OCI-LY7 (cell line): Measurements from ENCODE around the gene ACTN1. TPM values are rescaled to one million over a fixed set of nuclear protein-coding genes. Genes with fewer than 3 reads are reported as not detected.

ENCODE experiments used
- BruUV-seq: library from RNA; stranded (reverse); fragments of 400-500 nt; replicated peaks from 2 replicates; lab custom pipeline; 2021; lab: Mats Ljungman, UMichigan
- CTCF ChIA-PET: fragments of 300-600 bp; sonication (Branson Sonifier 250); formaldehyde crosslinking; loops from one replicate; lab custom pipeline; 2022; ENCODE audit warnings: antibody characterized with exemption; ENCODE audit not compliant: unreplicated experiment; lab: Charles Lee
- POLR2A ChIA-PET: fragments of 300-600 bp; sonication (Branson Sonifier 250); formaldehyde crosslinking; loops from one replicate; lab custom pipeline; 2022; ENCODE audit warnings: antibody characterized with exemption; lab: Charles Lee
- DNase-seq: peaks from one replicate; pipeline ENCODE4 v3.0.0-alpha.2; 2015; ENCODE audit warnings: low spot score
- H2AFZ ChIP-seq: fragments of 200-600 bp; sonication (generic), shearing (Covaris generic); 2 replicates; pipeline ENCODE4 v1.6.1; 2014; ENCODE audit warnings: mild to moderate bottlenecking, antibody characterized with exemption, low read length, moderate library complexity
- H3K27ac ChIP-seq: fragments of 200-600 bp; sonication (generic); 2 replicates; pipeline ENCODE4 v1.5.1; 2014; ENCODE audit warnings: mixed run types, low read depth, mild to moderate bottlenecking, moderate library complexity, low read length, inconsistent platforms; ENCODE audit not compliant: poor library complexity, severe bottlenecking
- H3K36me3 ChIP-seq: fragments of 200-600 bp; sonication (generic); 2 replicates; pipeline ENCODE4 v1.6.1; 2014; ENCODE audit warnings: mild to moderate bottlenecking, antibody characterized with exemption, low read length, moderate library complexity, mixed read lengths; ENCODE audit not compliant: insufficient read depth
- H3K4me1 ChIP-seq: fragments of 200-600 bp; sonication (generic); 2 replicates; pipeline ENCODE4 v1.5.1; 2014; ENCODE audit warnings: mild to moderate bottlenecking, low read length; ENCODE audit not compliant: insufficient read depth, poor library complexity, severe bottlenecking
- H3K4me2 ChIP-seq: fragments of 200-600 bp; sonication (generic); 2 replicates; pipeline ENCODE4 v1.6.1; 2014; ENCODE audit warnings: mild to moderate bottlenecking, low read length
- H3K4me3 ChIP-seq: fragments of 200-600 bp; sonication (generic); 2 replicates; pipeline ENCODE4 v1.5.1; 2014; ENCODE audit warnings: mild to moderate bottlenecking, low read depth, low read length; ENCODE audit not compliant: poor library complexity, severe bottlenecking
- H3K79me2 ChIP-seq: fragments of 200-600 bp; sonication (generic); 2 replicates; pipeline ENCODE4 v1.6.1; 2016; ENCODE audit warnings: low read depth, mild to moderate bottlenecking, low read length, moderate library complexity, mixed read lengths; ENCODE audit not compliant: insufficient read depth
- H3K9me2 ChIP-seq: fragments of 200-600 bp; sonication (generic); 2 replicates; pipeline ENCODE4 v1.6.1; 2016; ENCODE audit warnings: mild to moderate bottlenecking, low read length, mixed read lengths; ENCODE audit not compliant: insufficient read depth
- H3K9me3 ChIP-seq: fragments of 200-600 bp; sonication (generic); 2 replicates; pipeline ENCODE4 v1.6.1; 2014; ENCODE audit warnings: mild to moderate bottlenecking, mixed run types, low read length, mixed read lengths
- H4K20me1 ChIP-seq: fragments of 200-600 bp; sonication (generic); 2 replicates; pipeline ENCODE4 v1.6.1; 2014; ENCODE audit warnings: mild to moderate bottlenecking, antibody characterized with exemption, low read length, moderate library complexity, mixed read lengths; ENCODE audit not compliant: insufficient read depth
- EZH2phosphoT487 ChIP-seq: fragments of 200-600 bp; sonication (generic); IDR thresholded peaks from 2 replicates; pipeline ENCODE4 v1.6.1; 2018; ENCODE audit warnings: low read depth, borderline replicate concordance, mild to moderate bottlenecking, mixed run types, antibody characterized with exemption, low read length, moderate library complexity, mixed read lengths
- intact Hi-C: fragments of 100-400 bp; cut with micrococcal nuclease; formaldehyde crosslinking; loops from one replicate; pipeline ENCODE4 v1.10.0; 2022; ENCODE audit not compliant: unreplicated experiment
- total RNA-seq, 2 experiments: library from RNA; depleted of rRNA in 1 of 2; stranded (reverse); fragments of >200 nt in 1 of 2; shearing (Covaris generic) in 1 of 2; gene quantifications; 2 replicates each; pipeline ENCODE4 v1.2.3, GENCODE V29; 2014 to 2022
- TF ChIP-seq, protein P1 (sequence below): fragments of 200-600 bp; sonication (generic); conservative IDR thresholded peaks from 2 replicates; pipeline ENCODE4 v1.5.1; 2014; ENCODE audit warnings: mild to moderate bottlenecking, antibody characterized with exemption, low read length, moderate library complexity, mixed read lengths

ACTN1 gene
- total RNA-seq, 2 experiments from 2014 or later = 0.51 to 1.8 TPM

DNA sequence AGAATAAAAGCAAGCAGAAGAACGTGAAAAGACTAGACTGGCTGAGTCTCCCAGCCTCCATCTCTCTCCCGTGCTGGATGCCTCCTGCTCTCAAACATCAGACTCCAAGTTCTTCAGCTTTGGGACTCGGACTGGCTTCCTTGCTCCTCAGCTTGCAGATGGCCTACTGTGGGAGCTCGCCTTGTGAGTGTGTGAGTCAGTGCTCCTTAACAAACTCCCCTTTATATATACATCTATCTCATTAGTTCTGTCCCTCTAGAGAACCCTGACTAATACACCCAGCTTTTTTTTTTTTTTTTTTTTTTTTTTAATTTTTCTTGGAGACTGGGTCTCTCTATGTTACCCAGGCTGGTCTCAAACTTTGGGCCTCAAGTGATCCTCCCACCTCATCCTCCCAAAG is 46.9 kb downstream of the ACTN1 start:
- Histone ChIP-seq H4K20me1 (no peaks in the 10 kb centered on the region), H3K9me2 (no peaks in the 10 kb centered on the region), H3K4me2 (no peak overlapping the region), H3K4me3 (no peak overlapping the region), H3K36me3 (no peaks in the 10 kb centered on the region), H3K4me1 (no peaks in the 10 kb centered on the region), H3K9me3 (no peaks in the 10 kb centered on the region), H2AFZ (no peak overlapping the region), H3K27ac (no peak overlapping the region), H3K79me2 (no peaks in the 10 kb centered on the region)
- TF ChIP-seq, protein P1, sequence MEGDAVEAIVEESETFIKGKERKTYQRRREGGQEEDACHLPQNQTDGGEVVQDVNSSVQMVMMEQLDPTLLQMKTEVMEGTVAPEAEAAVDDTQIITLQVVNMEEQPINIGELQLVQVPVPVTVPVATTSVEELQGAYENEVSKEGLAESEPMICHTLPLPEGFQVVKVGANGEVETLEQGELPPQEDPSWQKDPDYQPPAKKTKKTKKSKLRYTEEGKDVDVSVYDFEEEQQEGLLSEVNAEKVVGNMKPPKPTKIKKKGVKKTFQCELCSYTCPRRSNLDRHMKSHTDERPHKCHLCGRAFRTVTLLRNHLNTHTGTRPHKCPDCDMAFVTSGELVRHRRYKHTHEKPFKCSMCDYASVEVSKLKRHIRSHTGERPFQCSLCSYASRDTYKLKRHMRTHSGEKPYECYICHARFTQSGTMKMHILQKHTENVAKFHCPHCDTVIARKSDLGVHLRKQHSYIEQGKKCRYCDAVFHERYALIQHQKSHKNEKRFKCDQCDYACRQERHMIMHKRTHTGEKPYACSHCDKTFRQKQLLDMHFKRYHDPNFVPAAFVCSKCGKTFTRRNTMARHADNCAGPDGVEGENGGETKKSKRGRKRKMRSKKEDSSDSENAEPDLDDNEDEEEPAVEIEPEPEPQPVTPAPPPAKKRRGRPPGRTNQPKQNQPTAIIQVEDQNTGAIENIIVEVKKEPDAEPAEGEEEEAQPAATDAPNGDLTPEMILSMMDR = no peak
- TF ChIP-seq EZH2phosphoT487 = no peak
- intact Hi-C loops = no loop called here
- ChIA-PET POLR2A (interaction anchor here (0.5 to 0.6 kb wide), 3 partner anchors 77 to 1077 kb away, joined by 3 to 5 read pairs (median 3); no protein-coding TSS in a partner anchor), CTCF (no interaction called here)
- DNase-seq = no peak
- no TSS peak for BruUV-seq

DNA sequence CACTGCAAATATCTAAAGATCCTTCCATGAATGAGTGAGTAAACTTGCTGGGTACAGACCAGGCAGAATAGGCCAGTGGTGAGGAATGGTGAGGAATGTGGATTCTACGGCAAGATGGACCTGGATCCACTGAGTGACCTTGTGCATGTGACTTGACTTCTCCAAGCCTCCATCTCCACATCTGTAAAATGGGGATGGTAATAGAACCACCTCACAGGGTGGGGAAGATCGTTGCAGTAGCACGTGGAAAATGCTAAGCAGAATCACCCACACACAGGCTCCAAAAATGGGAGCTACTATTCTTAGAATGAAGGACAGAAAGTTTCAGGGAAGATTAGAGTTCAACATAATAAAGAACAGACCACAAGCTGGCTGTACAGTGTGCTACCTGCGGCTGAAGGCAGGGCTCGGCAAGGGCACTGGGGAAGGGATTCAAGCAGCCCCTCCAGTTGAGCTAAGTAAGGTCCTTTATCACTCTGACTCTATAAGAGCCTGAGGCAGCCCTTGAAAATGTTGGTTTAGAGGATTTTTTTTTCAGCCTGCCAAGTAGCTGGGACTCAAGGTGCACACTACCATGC is 47.5 kb downstream of the ACTN1 start:
- Histone ChIP-seq H3K36me3 (no peaks in the 10 kb centered on the region), H3K27ac (no peak overlapping the region), H3K4me3 (no peak overlapping the region), H4K20me1 (no peaks in the 10 kb centered on the region), H3K9me3 (no peaks in the 10 kb centered on the region), H3K4me2 (no peak overlapping the region), H3K79me2 (no peaks in the 10 kb centered on the region), H3K4me1 (no peaks in the 10 kb centered on the region), H3K9me2 (no peaks in the 10 kb centered on the region), H2AFZ (no peak overlapping the region)
- TF ChIP-seq EZH2phosphoT487 = no peak
- TF ChIP-seq, protein P1 = no peak
- ChIA-PET POLR2A (interaction anchor here (0.5 to 0.6 kb wide), 3 partner anchors 78 to 1076 kb away, joined by 3 to 5 read pairs (median 3); no protein-coding TSS in a partner anchor), CTCF (no interaction called here)
- DNase-seq = no peak
- no TSS peak for BruUV-seq
- intact Hi-C loops = no loop called here

DNA sequence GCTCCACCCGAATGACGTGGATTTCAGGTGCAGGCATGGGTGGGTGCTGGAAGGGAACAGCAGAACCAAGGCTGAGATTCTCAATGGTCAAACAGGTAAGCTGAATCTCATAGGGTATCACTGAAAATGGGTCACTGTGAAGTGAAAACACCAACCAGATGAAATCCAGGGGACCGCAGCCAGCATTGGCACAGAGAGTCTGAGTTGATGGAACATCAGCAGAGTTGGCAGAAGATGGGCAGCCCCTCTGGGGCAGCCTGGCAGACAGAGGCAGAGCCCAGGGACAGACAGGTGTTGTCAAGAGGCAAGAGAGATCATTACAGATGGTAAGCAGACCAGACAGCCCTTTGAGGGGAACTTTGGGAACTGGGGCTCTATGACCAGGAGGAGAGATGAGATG is 48.0 kb downstream of the ACTN1 start:
- no peaks in the 10 kb centered on the region for H3K4me1 ChIP-seq
- CTCF ChIA-PET = no interaction called here
- no peak overlapping the region for H3K4me2 ChIP-seq
- 0 out of 2 replicates have a peak, but pooled peaks cover 1% of the 10 kb centered on the region for H3K9me3 ChIP-seq
- no peak for DNase-seq
- POLR2A ChIA-PET = no interaction called here
- TF ChIP-seq, protein P1 = no peak
- TF ChIP-seq EZH2phosphoT487 = no peak
- no peaks in the 10 kb centered on the region for H3K79me2 ChIP-seq
- no peak overlapping the region for H3K4me3 ChIP-seq
- H3K9me2 ChIP-seq = no peaks in the 10 kb centered on the region
- no peaks in the 10 kb centered on the region for H4K20me1 ChIP-seq
- intact Hi-C loops = no loop called here
- H3K36me3 ChIP-seq = no peaks in the 10 kb centered on the region
- no peak overlapping the region for H2AFZ ChIP-seq
- H3K27ac ChIP-seq = no peak overlapping the region
- no TSS peak for BruUV-seq
